Heart left ventricle (tissue), 13 donors: Measurements from ENCODE around the gene MAS1L.

Experiments used
- POLR2A ChIP-seq, 2 donors: fragments of 450-650 bp; IDR thresholded peaks; one replicate each; pipeline ENCODE4 v1.6.1; 2017; ENCODE audit warnings: antibody characterized with exemption in 2 of 2, mild to moderate bottlenecking in 2 of 2, moderate library complexity in 2 of 2
- TF ChIP-seq, protein P1 (sequence below), 12 donors: fragments of 200-600 bp; sonication (generic) in 4 of 12; IDR thresholded peaks; one replicate each; pipeline versions ENCODE4 v1.5.0 to v1.8.0; 2018 to 2022; ENCODE audit warnings: antibody characterized with exemption in 12 of 12, mild to moderate bottlenecking in 5 of 12
- donor health status: ischemic (EF 13 %, LVEDD 7.1; RV severe dilation, severe dysfunction).
- donor health status: DM: no; HTN: yes; CAD: no.
- donor health status: DM: no; HTN: no; CAD: no.
- donor health status: ischemic (EF 25% LVEDD 6.9; RV normal size, moderate dysfunction).
- donor health status: ischemic (EF 25% LVEDD 5.7; RV mildly dilated, moderate dysfunction).
- donor health status: ischemic (EF 35%, LVEDD 5.7; RV mildly dilated, moderate dysfunction).
- donor health status: nonischemic (EF 11% LVEDD 7.7; RV severe dilation, severe dysfunction).
- donor health status: DM: yes; HTN: yes; CAD: no.
- donor health status: PGD.
- donor health status: ischemic (EF 29% LVEDD 5.4; RV normal size, mild dysfunction).
- donor health status: nonischemic (EF 23%, LVEDD 6.1; RV moderate dilation, normal function).

DNA sequence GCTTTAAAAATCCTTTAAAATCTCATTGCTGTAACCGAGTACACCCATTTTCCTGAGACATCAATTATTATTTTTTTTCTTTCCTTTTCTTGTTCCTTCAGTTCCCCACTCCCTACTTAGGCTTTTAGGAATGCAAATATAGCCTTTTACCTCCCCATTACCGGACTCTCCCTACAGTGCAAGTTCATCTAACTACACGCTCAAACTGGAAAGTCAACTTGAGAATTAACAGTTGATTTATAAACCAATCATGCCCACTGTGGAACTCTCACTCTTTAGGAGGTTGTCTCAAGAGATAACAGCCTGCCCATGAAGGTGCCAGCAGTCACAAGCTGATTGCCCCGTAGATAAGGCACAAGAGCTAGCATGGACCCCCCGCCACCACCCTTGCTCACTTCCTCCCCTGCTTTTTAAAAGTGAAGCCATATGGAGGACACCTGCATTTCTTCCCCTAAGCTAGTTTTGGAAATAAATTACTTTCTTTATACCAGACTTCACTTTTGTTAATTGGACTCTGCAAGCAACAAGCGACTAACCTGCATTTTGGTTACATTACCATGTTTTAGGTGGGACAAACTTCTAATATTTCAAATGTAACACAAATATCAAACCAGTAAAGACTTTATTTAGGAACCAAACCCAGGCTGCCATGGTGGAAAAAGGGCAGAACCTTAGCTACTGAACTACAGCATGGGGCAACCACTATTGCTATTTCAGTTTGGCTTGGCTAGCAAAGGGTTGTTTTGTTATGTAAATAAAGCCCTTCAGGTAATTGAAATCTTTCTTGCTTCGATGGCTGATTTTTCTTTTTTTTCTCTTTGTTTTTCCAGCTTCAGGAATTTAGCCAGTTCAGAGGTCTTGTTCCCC, 36.9 kb upstream of the MAS1L start:
- no peak for TF ChIP-seq POLR2A (IDR thresholded peaks at IDR 0.05)
- TF ChIP-seq, protein P1, sequence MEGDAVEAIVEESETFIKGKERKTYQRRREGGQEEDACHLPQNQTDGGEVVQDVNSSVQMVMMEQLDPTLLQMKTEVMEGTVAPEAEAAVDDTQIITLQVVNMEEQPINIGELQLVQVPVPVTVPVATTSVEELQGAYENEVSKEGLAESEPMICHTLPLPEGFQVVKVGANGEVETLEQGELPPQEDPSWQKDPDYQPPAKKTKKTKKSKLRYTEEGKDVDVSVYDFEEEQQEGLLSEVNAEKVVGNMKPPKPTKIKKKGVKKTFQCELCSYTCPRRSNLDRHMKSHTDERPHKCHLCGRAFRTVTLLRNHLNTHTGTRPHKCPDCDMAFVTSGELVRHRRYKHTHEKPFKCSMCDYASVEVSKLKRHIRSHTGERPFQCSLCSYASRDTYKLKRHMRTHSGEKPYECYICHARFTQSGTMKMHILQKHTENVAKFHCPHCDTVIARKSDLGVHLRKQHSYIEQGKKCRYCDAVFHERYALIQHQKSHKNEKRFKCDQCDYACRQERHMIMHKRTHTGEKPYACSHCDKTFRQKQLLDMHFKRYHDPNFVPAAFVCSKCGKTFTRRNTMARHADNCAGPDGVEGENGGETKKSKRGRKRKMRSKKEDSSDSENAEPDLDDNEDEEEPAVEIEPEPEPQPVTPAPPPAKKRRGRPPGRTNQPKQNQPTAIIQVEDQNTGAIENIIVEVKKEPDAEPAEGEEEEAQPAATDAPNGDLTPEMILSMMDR (IDR thresholded peaks at IDR 0.05): no peak
